Measurements from ENCODE around the gene PCMT1. TPM values are rescaled to one million over a fixed set of nuclear protein-coding genes. Genes with fewer than 3 reads are reported as not detected.
"Not testable (repeated sequence)": the region's sequence is repeated elsewhere in the genome, so short reads cannot be mapped to it uniquely, and the experiment has no call there.

PCMT1 gene
- total and polyA plus RNA-seq, 2 donors (not counting 1 experiment from before 2014, with no cell fraction given) = 30.3 to 46.4 TPM

GRCh38 chr6:149846321-149846720 is 96.8 kb downstream of the PCMT1 start:
- ATAC-seq (ENCODE audit: low read depth) (no peak), DNase-seq (no peak)
- Histone ChIP-seq H3K79me2 (ENCODE audit: control insufficient read depth, insufficient read depth, low read length) (no peaks in the 10 kb centered on the region), H3K36me3 (replicated peaks in 1 of 2; ENCODE audit: control extremely low read depth in 1 of 2, control insufficient read depth in 1 of 2, extremely low read depth in 1 of 2, insufficient read depth in 2 of 2, low read length in 1 of 2) (no peaks in the 10 kb centered on the region), H3K4me3 (ENCODE audit: control extremely low read depth in 1 of 5, extremely low read depth in 1 of 5, insufficient read depth in 1 of 5, low read depth in 2 of 5, low read length in 4 of 5) (no peak overlapping the region), H3K4me1 (ENCODE audit: control insufficient read depth in 2 of 2, insufficient read depth in 2 of 2, low read length in 2 of 2) (peaks cover under 1 to 3% of the 10 kb centered on the region in 2 donors), H3K4me2 (replicated peaks; ENCODE audit: low read depth, low read length, poor library complexity, severe bottlenecking) (no peak overlapping the region), H4K20me1 (ENCODE audit: control insufficient read depth, insufficient read depth, low read length, poor library complexity, severe bottlenecking) (no peaks in the 10 kb centered on the region), H3K9me3 (ENCODE audit: control extremely low read depth in 1 of 3, control insufficient read depth in 2 of 3, insufficient read depth in 1 of 3, low read length in 2 of 3) (no peaks in the 10 kb centered on the region), H3K9ac (ENCODE audit: low read length) (no peak overlapping the region), H3K27me3 (replicated peaks in 1 of 4; ENCODE audit: control extremely low read depth in 1 of 4, control insufficient read depth in 3 of 4, insufficient read depth in 4 of 4, low read length in 3 of 4) (peaks cover 0 to 12% (median 2%) of the 10 kb centered on the region in 4 experiments), H2AFZ (ENCODE audit: insufficient read depth, low read depth, low read length, poor library complexity, severe bottlenecking) (no peak overlapping the region), H3K27ac (ENCODE audit: low read length in 2 of 2) (no peak overlapping the region)
- WGBS (ENCODE audit: insufficient coverage) = 83% methylated on average over 6 of the region's 7 CpGs
- H3K4me1 Mint-ChIP-seq = peaks cover 4% of the 10 kb centered on the region
- TF ChIP-seq EZH2 (IDR thresholded peaks at IDR 0.05; ENCODE audit: borderline replicate concordance, insufficient read depth, low read depth, low read length, poor library complexity, severe bottlenecking) = no peak
- TF ChIP-seq, protein P1, sequence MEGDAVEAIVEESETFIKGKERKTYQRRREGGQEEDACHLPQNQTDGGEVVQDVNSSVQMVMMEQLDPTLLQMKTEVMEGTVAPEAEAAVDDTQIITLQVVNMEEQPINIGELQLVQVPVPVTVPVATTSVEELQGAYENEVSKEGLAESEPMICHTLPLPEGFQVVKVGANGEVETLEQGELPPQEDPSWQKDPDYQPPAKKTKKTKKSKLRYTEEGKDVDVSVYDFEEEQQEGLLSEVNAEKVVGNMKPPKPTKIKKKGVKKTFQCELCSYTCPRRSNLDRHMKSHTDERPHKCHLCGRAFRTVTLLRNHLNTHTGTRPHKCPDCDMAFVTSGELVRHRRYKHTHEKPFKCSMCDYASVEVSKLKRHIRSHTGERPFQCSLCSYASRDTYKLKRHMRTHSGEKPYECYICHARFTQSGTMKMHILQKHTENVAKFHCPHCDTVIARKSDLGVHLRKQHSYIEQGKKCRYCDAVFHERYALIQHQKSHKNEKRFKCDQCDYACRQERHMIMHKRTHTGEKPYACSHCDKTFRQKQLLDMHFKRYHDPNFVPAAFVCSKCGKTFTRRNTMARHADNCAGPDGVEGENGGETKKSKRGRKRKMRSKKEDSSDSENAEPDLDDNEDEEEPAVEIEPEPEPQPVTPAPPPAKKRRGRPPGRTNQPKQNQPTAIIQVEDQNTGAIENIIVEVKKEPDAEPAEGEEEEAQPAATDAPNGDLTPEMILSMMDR (IDR thresholded peaks at IDR 0.05) = no peak
- no peaks in the 10 kb centered on the region for H3K9me3 Mint-ChIP-seq (ENCODE audit: insufficient read depth)
- no peak overlapping the region for H3K27ac Mint-ChIP-seq
- POLR2A ChIA-PET = no interaction called here
- H3K4me3 Mint-ChIP-seq = no peak overlapping the region
- peaks cover 15% of the 10 kb centered on the region for H3K27me3 Mint-ChIP-seq
- CTCF ChIA-PET = no interaction called here
- intact Hi-C loops (cut with micrococcal nuclease) = no loop called here

DNA sequence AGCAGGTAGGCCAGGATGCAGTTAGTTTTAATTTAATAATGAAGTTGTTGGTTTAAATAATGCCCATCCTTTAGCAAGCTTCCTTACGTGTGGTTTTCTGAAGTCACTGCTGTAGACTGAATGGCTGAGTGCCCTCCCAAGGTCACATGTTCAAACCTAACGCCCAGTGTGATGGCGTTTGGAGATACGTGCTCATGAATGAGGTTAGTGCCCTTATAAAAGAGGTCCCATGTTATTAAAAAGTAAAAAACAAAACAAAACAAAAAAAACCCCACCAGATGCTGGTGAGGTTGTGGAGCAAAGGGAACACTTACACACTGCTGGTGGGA is 98.4 kb downstream of the PCMT1 start:
- no peaks in the 10 kb centered on the region for H3K9me3 Mint-ChIP-seq (ENCODE audit: insufficient read depth)
- WGBS (ENCODE audit: insufficient coverage) = 80% methylated on average over 1 of the region's 4 CpGs
- H3K36me3 ChIP-seq (replicated peaks in 1 of 2; ENCODE audit: control extremely low read depth in 1 of 2, control insufficient read depth in 1 of 2, extremely low read depth in 1 of 2, insufficient read depth in 2 of 2, low read length in 1 of 2) = no peaks in the 10 kb centered on the region
- H3K27me3 ChIP-seq (replicated peaks in 1 of 4; ENCODE audit: control extremely low read depth in 1 of 4, control insufficient read depth in 3 of 4, insufficient read depth in 4 of 4, low read length in 3 of 4) = peaks cover 0 to 12% (median 2%) of the 10 kb centered on the region in 4 experiments
- H3K27me3 Mint-ChIP-seq = peaks cover 8% of the 10 kb centered on the region
- peaks cover 20% of the 10 kb centered on the region for H3K4me1 Mint-ChIP-seq
- ChIA-PET CTCF (interaction anchor here (0.9 to 1.2 kb wide), 2 partner anchors 12 to 16 kb away, joined by 3 to 6 read pairs; no protein-coding TSS in a partner anchor), POLR2A (no interaction called here)
- H3K9me3 ChIP-seq (ENCODE audit: control extremely low read depth in 1 of 3, control insufficient read depth in 2 of 3, insufficient read depth in 1 of 3, low read length in 2 of 3) = peaks cover 0 to 2% (median 0%) of the 10 kb centered on the region in 3 donors
- no peaks in the 10 kb centered on the region for H4K20me1 ChIP-seq (ENCODE audit: control insufficient read depth, insufficient read depth, low read length, poor library complexity, severe bottlenecking)
- TF ChIP-seq EZH2 (IDR thresholded peaks at IDR 0.05; ENCODE audit: borderline replicate concordance, insufficient read depth, low read depth, low read length, poor library complexity, severe bottlenecking) = no peak
- TF ChIP-seq, protein P1 (IDR thresholded peaks at IDR 0.05) = no peak
- H3K4me3 Mint-ChIP-seq = no peak overlapping the region
- H3K9ac ChIP-seq (ENCODE audit: low read length) = no peak overlapping the region
- H3K27ac ChIP-seq (ENCODE audit: low read length in 2 of 2) = no peak overlapping the region
- ATAC-seq (ENCODE audit: low read depth) = no peak
- no peak overlapping the region for H2AFZ ChIP-seq (ENCODE audit: insufficient read depth, low read depth, low read length, poor library complexity, severe bottlenecking)
- no peak overlapping the region for H3K4me2 ChIP-seq (replicated peaks; ENCODE audit: low read depth, low read length, poor library complexity, severe bottlenecking)
- no peak for DNase-seq
- intact Hi-C loops (cut with micrococcal nuclease) = no loop called here
- H3K79me2 ChIP-seq (ENCODE audit: control insufficient read depth, insufficient read depth, low read length) = no peaks in the 10 kb centered on the region
- H3K27ac Mint-ChIP-seq = no peak overlapping the region
- peaks cover 17 to 19% of the 10 kb centered on the region in 2 donors for H3K4me1 ChIP-seq (ENCODE audit: control insufficient read depth in 2 of 2, insufficient read depth in 2 of 2, low read length in 2 of 2)
- no peak overlapping the region for H3K4me3 ChIP-seq (ENCODE audit: control extremely low read depth in 1 of 5, extremely low read depth in 1 of 5, insufficient read depth in 1 of 5, low read depth in 2 of 5, low read length in 4 of 5)

GRCh38 chr6:149848343-149848742 is 98.8 kb downstream of the PCMT1 start:
- H3K4me3 Mint-ChIP-seq; H3K27ac Mint-ChIP-seq; H3K9me3 Mint-ChIP-seq (ENCODE audit: insufficient read depth); H3K27ac ChIP-seq (ENCODE audit: low read length in 2 of 2); H3K79me2 ChIP-seq (ENCODE audit: control insufficient read depth, insufficient read depth, low read length); ATAC-seq (ENCODE audit: low read depth); H3K9ac ChIP-seq (ENCODE audit: low read length); H3K27me3 Mint-ChIP-seq; H3K4me3 ChIP-seq (ENCODE audit: control extremely low read depth in 1 of 5, extremely low read depth in 1 of 5, insufficient read depth in 1 of 5, low read depth in 2 of 5, low read length in 4 of 5); H3K4me2 ChIP-seq (replicated peaks; ENCODE audit: low read depth, low read length, poor library complexity, severe bottlenecking); H3K36me3 ChIP-seq (replicated peaks in 1 of 2; ENCODE audit: control extremely low read depth in 1 of 2, control insufficient read depth in 1 of 2, extremely low read depth in 1 of 2, insufficient read depth in 2 of 2, low read length in 1 of 2); intact Hi-C loops (cut with micrococcal nuclease); H4K20me1 ChIP-seq (ENCODE audit: control insufficient read depth, insufficient read depth, low read length, poor library complexity, severe bottlenecking); H3K9me3 ChIP-seq (ENCODE audit: control extremely low read depth in 1 of 3, control insufficient read depth in 2 of 3, insufficient read depth in 1 of 3, low read length in 2 of 3); H2AFZ ChIP-seq (ENCODE audit: insufficient read depth, low read depth, low read length, poor library complexity, severe bottlenecking); POLR2A ChIA-PET; DNase-seq: not testable (repeated sequence)
- no CpG with 5 or more reads among the region's 4 CpGs for WGBS (ENCODE audit: insufficient coverage)
- CTCF ChIA-PET = interaction anchor here (0.9 kb wide), 1 partner anchor 16 kb away, joined by 3 read pairs; no protein-coding TSS in a partner anchor
- H3K27me3 ChIP-seq (replicated peaks in 1 of 4; ENCODE audit: control extremely low read depth in 1 of 4, control insufficient read depth in 3 of 4, insufficient read depth in 4 of 4, low read length in 3 of 4) = peaks cover 0 to 12% (median 3%) of the 10 kb centered on the region in 4 experiments
- peaks cover 18 to 21% of the 10 kb centered on the region in 2 donors for H3K4me1 ChIP-seq (ENCODE audit: control insufficient read depth in 2 of 2, insufficient read depth in 2 of 2, low read length in 2 of 2)
- peaks cover 22% of the 10 kb centered on the region for H3K4me1 Mint-ChIP-seq
